Fibroblast of lung (primary cell): Measurements from ENCODE around the gene SBNO2. TPM values are rescaled to one million over a fixed set of nuclear protein-coding genes. Genes with fewer than 3 reads are reported as not detected.
A peak's percentile ranks its signal among the peaks of the same experiment; 100 is the strongest.
"Not testable (repeated sequence)": the region's sequence is repeated elsewhere in the genome, so short reads cannot be mapped to it uniquely, and the experiment has no call there.

Experiments used
- DNase-seq, 2 donors: peaks; one replicate each; pipeline versions ENCODE4 v3.0.0 to v3.0.0-alpha.2; 2010; ENCODE audit warnings: low read depth in 2 of 2
- H2AFZ ChIP-seq: 2 replicates; pipeline ENCODE4 v1.5.1; 2012; ENCODE audit warnings: low read length, control low read depth, inconsistent platforms
- H3K27ac ChIP-seq: 2 replicates; pipeline ENCODE4 v1.5.1; 2011; ENCODE audit warnings: low read length, control low read depth; ENCODE audit not compliant: insufficient read depth
- H3K27me3 ChIP-seq: 2 replicates; pipeline ENCODE4 v1.5.1; 2011; ENCODE audit warnings: mild to moderate bottlenecking, low read length; ENCODE audit not compliant: control insufficient read depth, insufficient read depth
- H3K36me3 ChIP-seq: 2 replicates; pipeline ENCODE4 v1.5.1; 2011; ENCODE audit warnings: low read length; ENCODE audit not compliant: control insufficient read depth, insufficient read depth
- H3K4me1 ChIP-seq: 2 replicates; pipeline ENCODE4 v1.5.1; 2011; ENCODE audit warnings: low read length; ENCODE audit not compliant: control insufficient read depth, insufficient read depth; ENCODE audit errors: extremely low read depth
- H3K4me2 ChIP-seq: 2 replicates; pipeline ENCODE4 v1.5.1; 2011; ENCODE audit warnings: low read length, control low read depth; ENCODE audit not compliant: insufficient read depth; ENCODE audit errors: extremely low read depth
- H3K4me3 ChIP-seq, 4 experiments: fragments of 200-600 bp in 1 of 4; sonication (generic) in 1 of 4; replicated peaks in 1 of 4; 2 replicates each; pipeline ENCODE4 v1.5.1; 2011 to 2016; ENCODE audit warnings: low read length in 4 of 4, low read depth in 3 of 4, mild to moderate bottlenecking in 3 of 4, control low read depth in 2 of 4, inconsistent platforms in 1 of 4, mixed read lengths in 1 of 4; ENCODE audit not compliant: insufficient read depth in 1 of 4; ENCODE audit errors: control extremely low read depth in 1 of 4
- H3K79me2 ChIP-seq: 2 replicates; pipeline ENCODE4 v1.5.1; 2012; ENCODE audit warnings: mild to moderate bottlenecking, low read length, inconsistent platforms; ENCODE audit not compliant: control insufficient read depth, insufficient read depth
- H3K9ac ChIP-seq: 2 replicates; pipeline ENCODE4 v1.5.1; 2011; ENCODE audit warnings: mild to moderate bottlenecking, low read length, control low read depth; ENCODE audit not compliant: insufficient read depth
- H3K9me3 ChIP-seq: 2 replicates; pipeline ENCODE4 v1.5.1; 2012; ENCODE audit warnings: low read depth, low read length; ENCODE audit not compliant: control insufficient read depth, insufficient read depth
- H4K20me1 ChIP-seq: 2 replicates; pipeline ENCODE4 v1.5.1; 2011; ENCODE audit warnings: low read length; ENCODE audit not compliant: control insufficient read depth, insufficient read depth; ENCODE audit errors: extremely low read depth
- EZH2 ChIP-seq: IDR thresholded peaks from 2 replicates; pipeline ENCODE4 v1.5.1; 2012; ENCODE audit warnings: low read length, control low read depth, mild to moderate bottlenecking; ENCODE audit errors: missing control alignments
- polyA plus RNA-seq, 2 donors: library from polyadenylated mRNA; depleted of rRNA in 1 of 2; stranded (reverse) in 1 of 2; unstranded in 1 of 2; fragments of >200 nt; gene quantifications; 2 replicates each; pipeline ENCODE4 v1.2.1, GENCODE V29; 2011 to 2012; ENCODE audit warnings: missing spikeins in 1 of 2
- total RNA-seq: library from RNA; depleted of rRNA; stranded (reverse); fragments of >200 nt; gene quantifications from 2 replicates; pipeline ENCODE4 v1.2.1, GENCODE V29; 2014
- TF ChIP-seq, protein P1 (sequence below), 2 donors: IDR thresholded peaks in 1 of 2; conservative IDR thresholded peaks in 1 of 2; 1 replicate in 1 of 2; 2 replicates in 1 of 2; pipeline ENCODE4 v1.5.1; 2011 to 2012; ENCODE audit warnings: low read length in 2 of 2, control low read depth in 1 of 2, inconsistent platforms in 1 of 2, low read depth in 1 of 2, mild to moderate bottlenecking in 1 of 2

The SBNO2 gene
- total and polyA plus RNA-seq, 2 donors (not counting 1 experiment from before 2014, with no cell fraction given): 12.6 to 55.8 TPM

DNA sequence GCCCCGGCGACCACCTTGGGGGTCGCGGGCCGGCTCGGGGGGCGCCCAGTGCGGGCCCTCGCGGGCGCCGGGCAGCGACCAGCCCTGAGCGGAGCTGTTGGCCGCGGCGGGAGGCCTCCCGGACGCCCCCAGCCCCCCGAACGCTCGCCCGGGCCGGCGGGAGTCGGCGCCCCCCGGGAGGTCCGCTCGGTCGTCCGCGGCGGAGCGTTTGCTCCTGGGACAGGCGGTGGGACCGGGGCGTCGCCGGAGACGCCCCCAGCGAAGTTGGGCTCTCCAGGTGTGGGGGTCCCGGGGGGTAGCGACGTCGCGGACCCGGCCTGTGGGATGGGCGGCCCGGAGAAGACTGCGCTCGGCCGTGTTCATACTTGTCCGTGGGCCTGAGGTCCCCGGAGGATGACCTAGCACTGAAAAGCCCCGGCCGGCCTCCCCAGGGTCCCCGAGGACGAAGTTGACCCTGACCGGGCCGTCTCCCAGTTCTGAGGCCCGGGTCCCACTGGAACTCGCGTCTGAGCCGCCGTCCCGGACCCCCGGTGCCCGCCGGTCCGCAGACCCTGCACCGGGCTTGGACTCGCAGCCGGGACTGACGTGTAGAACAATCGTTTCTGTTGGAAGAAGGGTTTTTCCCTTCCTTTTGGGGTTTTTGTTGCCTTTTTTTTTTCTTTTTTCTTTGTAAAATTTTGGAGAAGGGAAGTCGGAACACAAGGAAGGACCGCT, 32.2 kb upstream of the SBNO2 start:
- no peak for TF ChIP-seq EZH2
- TF ChIP-seq, protein P1, sequence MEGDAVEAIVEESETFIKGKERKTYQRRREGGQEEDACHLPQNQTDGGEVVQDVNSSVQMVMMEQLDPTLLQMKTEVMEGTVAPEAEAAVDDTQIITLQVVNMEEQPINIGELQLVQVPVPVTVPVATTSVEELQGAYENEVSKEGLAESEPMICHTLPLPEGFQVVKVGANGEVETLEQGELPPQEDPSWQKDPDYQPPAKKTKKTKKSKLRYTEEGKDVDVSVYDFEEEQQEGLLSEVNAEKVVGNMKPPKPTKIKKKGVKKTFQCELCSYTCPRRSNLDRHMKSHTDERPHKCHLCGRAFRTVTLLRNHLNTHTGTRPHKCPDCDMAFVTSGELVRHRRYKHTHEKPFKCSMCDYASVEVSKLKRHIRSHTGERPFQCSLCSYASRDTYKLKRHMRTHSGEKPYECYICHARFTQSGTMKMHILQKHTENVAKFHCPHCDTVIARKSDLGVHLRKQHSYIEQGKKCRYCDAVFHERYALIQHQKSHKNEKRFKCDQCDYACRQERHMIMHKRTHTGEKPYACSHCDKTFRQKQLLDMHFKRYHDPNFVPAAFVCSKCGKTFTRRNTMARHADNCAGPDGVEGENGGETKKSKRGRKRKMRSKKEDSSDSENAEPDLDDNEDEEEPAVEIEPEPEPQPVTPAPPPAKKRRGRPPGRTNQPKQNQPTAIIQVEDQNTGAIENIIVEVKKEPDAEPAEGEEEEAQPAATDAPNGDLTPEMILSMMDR (conservative IDR thresholded peaks at IDR 0.05 in 1 of 2, IDR thresholded peaks at IDR 0.05 in 1 of 2; ENCODE audit: low read depth in 1 of 2, low read length in 2 of 2): no peak
- peaks cover 46% of the 10 kb centered on the region for H3K79me2 ChIP-seq
- no peaks in the 10 kb centered on the region for H3K9me3 ChIP-seq
- H3K27ac ChIP-seq: peak overlapping the region; percentile 78
- peak overlapping the region; percentile 82 for H3K9ac ChIP-seq
- peak overlapping the region; percentile 99 for H3K4me2 ChIP-seq
- H4K20me1 ChIP-seq: no peaks in the 10 kb centered on the region
- DNase-seq: no peak
- H3K4me3 ChIP-seq: peak overlapping the region; percentile 76 to 89 (median 83)
- H3K27me3 ChIP-seq: no peaks in the 10 kb centered on the region
- no peak overlapping the region for H2AFZ ChIP-seq
- H3K36me3 ChIP-seq: peaks cover 5% of the 10 kb centered on the region
- peaks cover 14% of the 10 kb centered on the region for H3K4me1 ChIP-seq

DNA sequence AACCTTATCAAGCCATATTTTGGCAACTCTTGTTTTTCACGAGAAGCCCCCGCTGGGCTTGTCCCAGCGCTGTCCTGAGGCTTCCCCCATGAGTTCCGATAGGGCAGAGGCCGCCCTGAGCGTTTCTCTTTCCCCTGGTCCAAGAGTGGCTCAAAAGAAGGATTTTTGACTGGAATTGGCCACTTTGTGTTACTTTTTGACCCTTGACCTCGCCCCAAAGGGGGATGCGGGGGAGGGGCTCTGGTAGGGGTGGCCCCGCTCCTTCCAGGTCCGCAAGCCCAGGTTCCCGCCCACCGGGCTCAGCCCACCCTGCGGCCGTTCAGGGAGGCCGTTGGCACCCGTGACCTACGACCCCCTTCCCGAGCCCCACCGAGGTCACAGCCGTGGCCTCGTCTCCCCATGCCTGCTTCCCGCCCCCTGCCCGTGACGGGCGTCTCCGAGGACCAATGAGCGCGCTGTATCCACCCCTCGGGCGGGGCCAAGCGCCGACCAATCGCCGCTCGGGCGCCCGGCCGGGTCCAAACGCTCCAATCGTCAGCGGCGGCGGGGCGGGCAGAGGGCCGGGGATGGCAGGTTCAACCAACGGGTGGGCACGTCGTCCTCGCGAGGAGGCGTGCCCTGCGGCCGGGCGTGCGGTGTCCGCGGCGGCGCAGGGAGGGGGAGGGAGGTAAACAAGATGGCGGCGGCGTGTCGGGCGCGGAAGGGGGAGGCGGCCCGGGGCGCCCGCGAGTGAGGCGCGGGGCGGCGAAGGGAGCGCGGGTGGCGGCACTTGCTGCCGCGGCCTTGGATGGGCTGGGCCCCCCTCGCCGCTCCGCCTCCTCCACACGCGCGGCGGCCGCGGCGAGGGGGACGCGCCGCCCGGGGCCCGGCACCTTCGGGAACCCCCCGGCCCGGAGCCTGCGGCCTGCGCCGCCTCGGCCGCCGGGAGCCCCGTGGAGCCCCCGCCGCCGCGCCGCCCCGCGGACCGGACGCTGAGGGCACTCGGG, 31.3 kb upstream of the SBNO2 start, which contains the start of gene STK11:
TSS of gene STK11 (plus strand) at position 665 of the 986 bp plus-strand sequence. CDS start 1,136 bp downstream, outside the sequence.
- peak within 1 kb of the TSS; percentile 82 for H3K9ac ChIP-seq
- peaks cover 14% of the 10 kb centered on the region for H3K4me1 ChIP-seq
- TF ChIP-seq, protein P1 (conservative IDR thresholded peaks at IDR 0.05 in 1 of 2, IDR thresholded peaks at IDR 0.05 in 1 of 2; ENCODE audit: low read depth in 1 of 2, low read length in 2 of 2): no peak
- TF ChIP-seq EZH2: no peak
- peaks cover 5% of the 10 kb centered on the region for H3K36me3 ChIP-seq
- no peaks in the 10 kb centered on the region for H4K20me1 ChIP-seq
- H3K79me2 ChIP-seq: peaks cover 37% of the 10 kb centered on the region
- H3K4me3 ChIP-seq: peak within 1 kb of the TSS; percentile 76 to 89 (median 83)
- DNase-seq: peak; percentile 96
- peak within 1 kb of the TSS; percentile 99 for H3K4me2 ChIP-seq
- H2AFZ ChIP-seq: no peak within 1 kb of the TSS
- H3K27me3 ChIP-seq: no peaks in the 10 kb centered on the region
- peak within 1 kb of the TSS; percentile 78 for H3K27ac ChIP-seq
- no peaks in the 10 kb centered on the region for H3K9me3 ChIP-seq

DNA sequence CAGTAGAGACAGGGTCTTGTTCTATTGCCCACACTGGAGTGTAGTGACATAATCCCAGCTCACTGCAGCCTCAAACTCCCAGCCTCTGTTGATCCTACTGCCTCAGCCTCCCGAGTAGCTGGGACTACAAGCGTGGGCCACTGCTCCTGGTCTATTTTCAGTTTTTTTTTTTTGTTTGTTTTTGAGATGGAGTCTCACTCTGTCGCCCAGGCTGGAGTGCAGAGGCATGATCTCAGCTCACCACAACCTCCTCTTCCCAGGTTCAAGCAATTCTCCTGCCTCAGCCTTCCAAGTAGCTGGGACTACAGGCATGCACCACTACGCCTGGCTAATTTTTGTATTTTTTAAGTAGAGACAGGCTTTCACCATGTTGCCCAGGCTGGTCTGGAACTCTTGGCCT, 26.5 kb upstream of the SBNO2 start:
- H3K27me3 ChIP-seq, H4K20me1 ChIP-seq, H3K4me1 ChIP-seq, H3K9me3 ChIP-seq, H2AFZ ChIP-seq, H3K36me3 ChIP-seq, H3K9ac ChIP-seq, DNase-seq, H3K4me3 ChIP-seq, H3K4me2 ChIP-seq, H3K79me2 ChIP-seq, H3K27ac ChIP-seq: not testable (repeated sequence)
